Astrocyte of the cerebellum (primary cell): ENCODE measurements around the gene SFXN5.

Source experiments
- DNase-seq: peaks from one replicate; pipeline ENCODE4 v3.0.0-alpha.2; 2011; ENCODE audit warnings: low read depth
- H3K4me3 ChIP-seq: 2 replicates; pipeline ENCODE4 v1.5.1; 2011; ENCODE audit warnings: mild to moderate bottlenecking, low read depth, low read length, moderate library complexity
- in situ Hi-C: cut with HindIII; loops from 2 replicates; pipeline ENCODE4 v1.10.0; 2017; ENCODE audit warnings: low sequenced_read_pairs
- TF ChIP-seq, protein P1 (sequence below): IDR thresholded peaks from 2 replicates; pipeline ENCODE4 v1.5.1; 2012; ENCODE audit warnings: low read length, low read depth, moderate library complexity, mild to moderate bottlenecking; ENCODE audit errors: missing control alignments

SFXN5 gene

GRCh38 chr2:72927619-72928550, 143.6 kb downstream of the SFXN5 start:
- H3K4me3 ChIP-seq = no peak overlapping the region
- TF ChIP-seq, protein P1, sequence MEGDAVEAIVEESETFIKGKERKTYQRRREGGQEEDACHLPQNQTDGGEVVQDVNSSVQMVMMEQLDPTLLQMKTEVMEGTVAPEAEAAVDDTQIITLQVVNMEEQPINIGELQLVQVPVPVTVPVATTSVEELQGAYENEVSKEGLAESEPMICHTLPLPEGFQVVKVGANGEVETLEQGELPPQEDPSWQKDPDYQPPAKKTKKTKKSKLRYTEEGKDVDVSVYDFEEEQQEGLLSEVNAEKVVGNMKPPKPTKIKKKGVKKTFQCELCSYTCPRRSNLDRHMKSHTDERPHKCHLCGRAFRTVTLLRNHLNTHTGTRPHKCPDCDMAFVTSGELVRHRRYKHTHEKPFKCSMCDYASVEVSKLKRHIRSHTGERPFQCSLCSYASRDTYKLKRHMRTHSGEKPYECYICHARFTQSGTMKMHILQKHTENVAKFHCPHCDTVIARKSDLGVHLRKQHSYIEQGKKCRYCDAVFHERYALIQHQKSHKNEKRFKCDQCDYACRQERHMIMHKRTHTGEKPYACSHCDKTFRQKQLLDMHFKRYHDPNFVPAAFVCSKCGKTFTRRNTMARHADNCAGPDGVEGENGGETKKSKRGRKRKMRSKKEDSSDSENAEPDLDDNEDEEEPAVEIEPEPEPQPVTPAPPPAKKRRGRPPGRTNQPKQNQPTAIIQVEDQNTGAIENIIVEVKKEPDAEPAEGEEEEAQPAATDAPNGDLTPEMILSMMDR = no peak
- in situ Hi-C loops = no loop called here
- DNase-seq = no peak

DNA sequence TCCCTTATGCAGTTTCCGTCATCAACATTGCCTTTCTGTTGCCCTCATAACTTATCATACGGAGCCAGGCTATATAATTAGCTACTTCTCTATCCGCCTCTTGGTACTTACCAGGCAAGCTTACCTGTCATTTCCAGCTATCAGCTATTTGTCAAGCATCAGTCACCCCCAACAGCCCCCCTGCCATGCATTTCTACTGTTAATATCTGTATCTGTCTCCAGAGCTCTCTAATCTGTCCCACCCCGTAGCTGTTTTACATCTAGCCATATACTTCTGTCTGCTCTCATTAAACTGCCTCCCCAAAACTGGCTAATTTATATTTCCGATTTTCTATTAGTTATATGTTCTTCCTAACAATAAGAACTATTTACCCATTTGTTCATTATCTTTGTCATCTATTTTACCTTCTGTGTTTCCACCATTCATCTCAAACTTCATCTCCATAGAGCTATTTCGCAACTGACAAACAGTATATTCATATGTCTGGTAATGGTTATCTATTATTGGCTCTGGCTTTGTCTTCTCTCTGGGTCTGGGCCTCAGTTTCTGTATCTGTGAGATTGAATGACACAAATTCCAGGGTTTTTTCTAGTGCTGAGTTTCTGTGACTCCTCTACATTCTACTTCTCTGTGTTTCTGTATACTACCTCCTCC, 144.6 kb downstream of the SFXN5 start:
- no peak overlapping the region for H3K4me3 ChIP-seq
- no peak for DNase-seq
- TF ChIP-seq, protein P1 = no peak
- in situ Hi-C loops = no loop called here

DNA sequence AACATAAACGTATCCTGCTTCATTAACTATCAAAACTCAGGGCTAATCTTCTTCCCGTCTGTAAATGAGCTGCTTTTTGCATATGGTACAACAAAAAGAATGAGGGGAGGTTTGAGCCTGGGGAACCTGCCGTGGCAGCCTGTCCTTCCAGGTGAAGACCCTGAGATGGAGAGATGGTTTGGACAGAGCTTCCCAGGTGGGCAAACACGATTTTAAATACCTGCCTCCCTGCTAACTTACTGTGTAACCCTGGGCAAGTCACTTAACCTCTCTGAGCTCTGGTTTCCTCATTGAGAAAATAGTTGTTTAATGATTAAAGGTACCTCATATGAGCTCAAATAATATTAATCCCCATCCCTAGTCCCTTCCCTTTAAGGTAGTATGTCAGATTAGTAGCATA, 145.1 kb downstream of the SFXN5 start:
- no peak for DNase-seq
- H3K4me3 ChIP-seq = no peak overlapping the region
- TF ChIP-seq, protein P1 = no peak
- in situ Hi-C loops = no loop called here

- H3K4me3 ChIP-seq = no peak overlapping the region
- DNase-seq = no peak
- in situ Hi-C loops = no loop called here
- TF ChIP-seq, protein P1 = no peak
These were observed 146.1 kb downstream of the SFXN5 start for GRCh38 chr2:72925328-72925943.

GRCh38 chr2:72924353-72925240, 146.9 kb downstream of the SFXN5 start:
- no peak overlapping the region for H3K4me3 ChIP-seq
- in situ Hi-C loops = no loop called here
- TF ChIP-seq, protein P1 = no peak
- no peak for DNase-seq
